ENCODE measurements around the gene IPO8.
A peak's percentile ranks its signal among the peaks of the same experiment; 100 is the strongest.
"Not testable (repeated sequence)": the region's sequence is repeated elsewhere in the genome, so short reads cannot be mapped to it uniquely, and the experiment has no call there.

Gene IPO8

DNA sequence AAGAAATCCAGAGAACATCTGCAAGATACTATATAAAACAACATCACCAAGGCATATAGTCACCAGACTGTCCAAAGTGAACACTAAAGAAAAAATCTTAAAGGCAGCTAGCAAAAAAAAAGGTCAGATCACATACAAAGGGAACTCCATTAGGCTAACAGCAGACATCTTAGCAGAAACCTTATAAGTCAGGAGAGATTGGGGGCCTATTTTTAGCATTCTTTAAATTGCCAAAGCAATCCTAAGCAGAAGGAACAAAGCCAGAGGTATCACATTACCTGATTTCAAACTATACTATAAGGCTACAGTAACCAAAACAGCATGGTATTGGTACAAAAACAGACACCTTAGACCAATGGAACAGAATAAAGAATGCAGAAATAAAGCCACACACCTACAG, 92.5 kb downstream of the IPO8 start:
- DNase-seq = no peak

DNA sequence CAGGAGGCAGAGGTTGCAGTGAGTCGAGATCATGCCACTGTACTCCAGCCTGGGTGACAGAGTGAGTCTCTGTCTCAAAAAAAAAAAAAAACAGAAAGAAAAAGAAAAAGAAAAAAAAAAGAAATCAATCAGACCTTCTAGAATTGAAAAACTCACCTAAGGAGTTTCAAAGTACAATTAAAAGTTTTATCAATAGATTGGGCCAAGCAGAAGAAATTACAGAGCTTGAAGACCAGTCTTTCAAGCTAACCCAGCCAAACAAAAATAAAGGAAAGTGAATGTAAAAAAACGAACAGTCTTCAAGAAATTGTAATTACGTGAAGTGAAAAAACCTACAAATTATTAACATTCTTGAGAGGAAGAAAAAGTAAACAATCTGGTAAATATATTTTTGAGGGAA, 93.0 kb downstream of the IPO8 start:
- no peak for DNase-seq

- DNase-seq = peak; percentile 26
These were observed 96.1 kb downstream of the IPO8 start for GRCh38 chr12:30599608-30600007.

GRCh38 chr12:30598889-30599288, 96.8 kb downstream of the IPO8 start:
- no peak for DNase-seq

DNA sequence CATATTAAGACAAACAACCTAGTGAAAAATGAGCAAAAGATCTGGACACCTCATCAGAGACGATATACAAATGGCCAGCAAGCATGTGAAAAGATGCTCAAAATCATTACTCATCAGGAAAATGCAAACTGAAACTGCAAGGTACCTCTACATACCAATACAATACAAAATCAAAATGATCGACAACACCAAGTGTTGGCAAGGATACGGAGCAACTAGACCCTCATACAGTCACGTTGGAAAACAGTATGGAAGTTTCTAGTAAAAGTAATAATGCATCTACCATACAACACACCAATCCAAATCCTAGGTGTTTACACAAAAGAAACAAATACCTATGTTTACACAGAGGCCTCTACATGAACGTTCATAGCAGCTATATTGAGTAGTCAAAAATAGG, 99.9 kb downstream of the IPO8 start:
- DNase-seq = no peak

- no peak for DNase-seq
These were observed 101.2 kb downstream of the IPO8 start for GRCh38 chr12:30594509-30594908.

DNA sequence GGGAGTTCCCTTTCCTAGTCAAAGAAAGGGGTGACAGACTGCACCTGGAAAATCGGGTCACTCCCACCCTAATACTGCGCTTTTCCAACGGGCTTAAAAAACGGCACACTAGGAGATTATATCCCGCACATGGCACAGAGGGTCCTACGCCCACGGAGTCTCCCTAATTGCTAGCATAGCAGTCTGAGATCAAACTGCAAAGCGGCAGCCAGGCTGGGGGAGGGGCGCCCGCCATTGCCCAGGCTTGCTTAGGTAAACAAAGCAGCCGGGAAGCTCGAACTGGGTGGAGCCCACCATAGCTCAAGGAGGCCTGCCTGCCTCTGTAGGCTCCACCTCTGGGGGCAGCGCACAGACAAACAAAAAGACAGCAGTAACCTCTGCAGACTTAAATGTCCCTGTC, 107.1 kb downstream of the IPO8 start:
- DNase-seq = not testable (repeated sequence)

DNA sequence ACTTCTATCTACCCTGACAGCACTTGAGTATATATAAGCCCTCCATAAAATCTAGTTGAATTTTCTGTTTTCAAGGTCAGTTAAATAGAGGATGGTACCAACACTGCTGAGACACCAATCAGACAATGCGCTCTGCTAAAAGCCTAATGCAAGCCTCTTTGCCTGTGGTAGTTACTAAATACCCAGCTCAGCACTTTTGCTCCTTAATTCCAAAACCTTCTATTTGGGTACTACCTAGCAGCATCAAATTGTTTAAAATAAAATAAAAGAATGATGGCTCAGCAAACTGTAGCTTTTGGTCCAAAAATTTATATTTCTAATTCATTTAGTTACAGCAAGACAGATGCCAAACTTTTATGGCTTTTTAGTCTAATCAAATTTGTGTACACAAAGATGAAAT, 107.9 kb downstream of the IPO8 start:
- no peak for DNase-seq

- DNase-seq = no peak
These were observed 109.8 kb downstream of the IPO8 start for GRCh38 chr12:30585877-30586276.

DNA sequence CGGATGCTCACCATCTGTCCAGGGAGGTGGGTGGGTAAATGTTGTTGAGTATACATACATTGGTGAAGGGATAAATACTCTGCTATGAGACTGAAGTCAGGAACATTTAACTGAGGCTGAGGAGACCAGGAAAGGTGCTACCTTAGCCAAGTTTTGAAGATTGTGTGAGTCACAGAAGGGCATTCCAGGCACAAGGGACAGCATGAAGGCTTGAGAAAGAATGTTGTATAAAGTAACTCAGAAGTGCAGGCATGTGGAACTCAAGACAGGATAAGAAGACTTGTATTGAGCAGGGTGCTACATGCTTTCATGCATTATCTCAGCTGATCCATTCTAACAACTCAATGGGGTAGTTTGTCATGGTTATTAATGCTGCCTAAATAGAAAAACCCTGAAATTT, 112.7 kb downstream of the IPO8 start:
- DNase-seq = no peak

DNA sequence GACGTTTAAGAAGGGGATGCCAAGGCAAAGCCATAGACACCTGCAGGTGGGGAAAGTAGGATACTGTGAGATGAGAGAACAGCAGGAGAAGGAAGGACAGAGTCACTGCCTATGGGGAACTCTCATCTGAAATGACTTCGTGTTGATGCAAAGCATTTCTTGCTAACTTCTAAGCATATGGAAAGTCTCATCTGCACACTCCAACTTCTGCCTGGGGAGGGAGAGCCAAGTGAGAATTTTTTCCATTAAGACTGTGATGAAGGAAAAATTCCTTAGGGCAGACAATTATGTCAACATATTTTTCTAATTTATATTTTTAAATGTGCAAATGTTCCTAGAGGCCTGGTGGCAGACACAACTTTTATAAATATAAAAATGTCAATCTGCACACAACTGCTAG, 115.3 kb downstream of the IPO8 start:
- no peak for DNase-seq
